Measurements from ENCODE around the gene NSMCE3. TPM values are rescaled to one million over a fixed set of nuclear protein-coding genes. Genes with fewer than 3 reads are reported as not detected.
"Not testable (repeated sequence)": the region's sequence is repeated elsewhere in the genome, so short reads cannot be mapped to it uniquely, and the experiment has no call there.

NSMCE3 gene
- total RNA-seq, 1 donor from 2014 or later: 10.0 TPM

GRCh38 chr15:29259233-29259632 is 10.4 kb downstream of the NSMCE3 start:
- no peak for DNase-seq
- peaks cover 15% of the 10 kb centered on the region for H3K27me3 Mint-ChIP-seq
- no peak overlapping the region for H3K27ac Mint-ChIP-seq
- no peaks in the 10 kb centered on the region for H3K9me3 Mint-ChIP-seq
- no peak overlapping the region for H3K4me3 Mint-ChIP-seq
- no peaks in the 10 kb centered on the region for H3K4me1 Mint-ChIP-seq
- intact Hi-C loops (cut with micrococcal nuclease): loop anchor here (10.0 kb wide), 1 partner anchor 56 kb away; no protein-coding TSS in a partner anchor
- H3K36me3 Mint-ChIP-seq (ENCODE audit: low read depth): no peaks in the 10 kb centered on the region

GRCh38 chr15:29252234-29252633 is 17.4 kb downstream of the NSMCE3 start:
- no peak overlapping the region for H3K27ac Mint-ChIP-seq
- no peaks in the 10 kb centered on the region for H3K9me3 Mint-ChIP-seq
- no peaks in the 10 kb centered on the region for H3K36me3 Mint-ChIP-seq (ENCODE audit: low read depth)
- H3K4me1 Mint-ChIP-seq: no peaks in the 10 kb centered on the region
- DNase-seq: no peak
- H3K27me3 Mint-ChIP-seq: peaks cover 3% of the 10 kb centered on the region
- no peak overlapping the region for H3K4me3 Mint-ChIP-seq
- intact Hi-C loops (cut with micrococcal nuclease): loop anchor here (10.0 kb wide), 1 partner anchor 63 kb away; no protein-coding TSS in a partner anchor

GRCh38 chr15:29244544-29244943 is 25.1 kb downstream of the NSMCE3 start:
- H3K36me3 Mint-ChIP-seq (ENCODE audit: low read depth): no peaks in the 10 kb centered on the region
- H3K4me1 Mint-ChIP-seq: no peaks in the 10 kb centered on the region
- H3K9me3 Mint-ChIP-seq: no peaks in the 10 kb centered on the region
- no peak overlapping the region for H3K27ac Mint-ChIP-seq
- intact Hi-C loops (cut with micrococcal nuclease): no loop called here
- no peak overlapping the region for H3K4me3 Mint-ChIP-seq
- peaks cover 1% of the 10 kb centered on the region for H3K27me3 Mint-ChIP-seq
- DNase-seq: no peak

GRCh38 chr15:29244123-29244522 is 25.5 kb downstream of the NSMCE3 start:
- no peak for DNase-seq
- Mint-ChIP-seq H3K27me3 (peaks cover 1% of the 10 kb centered on the region), H3K27ac (no peak overlapping the region), H3K36me3 (ENCODE audit: low read depth) (no peaks in the 10 kb centered on the region), H3K9me3 (no peaks in the 10 kb centered on the region), H3K4me1 (no peaks in the 10 kb centered on the region), H3K4me3 (no peak overlapping the region)
- intact Hi-C loops (cut with micrococcal nuclease): no loop called here

- DNase-seq: no peak
- H3K9me3 Mint-ChIP-seq: no peaks in the 10 kb centered on the region
- H3K36me3 Mint-ChIP-seq (ENCODE audit: low read depth): no peaks in the 10 kb centered on the region
- H3K27ac Mint-ChIP-seq: no peak overlapping the region
- no peaks in the 10 kb centered on the region for H3K4me1 Mint-ChIP-seq
- H3K27me3 Mint-ChIP-seq: peaks cover 1% of the 10 kb centered on the region
- no peak overlapping the region for H3K4me3 Mint-ChIP-seq
- intact Hi-C loops (cut with micrococcal nuclease): no loop called here
Observed at GRCh38 chr15:29242456-29243242, 27.0 kb downstream of the NSMCE3 start.

- no peak for DNase-seq
- H3K4me3 Mint-ChIP-seq: no peak overlapping the region
- no peaks in the 10 kb centered on the region for H3K4me1 Mint-ChIP-seq
- no peaks in the 10 kb centered on the region for H3K36me3 Mint-ChIP-seq (ENCODE audit: low read depth)
- peaks cover 3% of the 10 kb centered on the region for H3K27me3 Mint-ChIP-seq
- intact Hi-C loops (cut with micrococcal nuclease): no loop called here
- no peaks in the 10 kb centered on the region for H3K9me3 Mint-ChIP-seq
- no peak overlapping the region for H3K27ac Mint-ChIP-seq
Observed at GRCh38 chr15:29241207-29241606, 28.4 kb downstream of the NSMCE3 start.

- no peaks in the 10 kb centered on the region for H3K36me3 Mint-ChIP-seq (ENCODE audit: low read depth)
- intact Hi-C loops (cut with micrococcal nuclease): no loop called here
- no peak overlapping the region for H3K4me3 Mint-ChIP-seq
- peaks cover 3% of the 10 kb centered on the region for H3K9me3 Mint-ChIP-seq
- no peak for DNase-seq
- no peaks in the 10 kb centered on the region for H3K4me1 Mint-ChIP-seq
- H3K27me3 Mint-ChIP-seq: peaks cover 7% of the 10 kb centered on the region
- no peak overlapping the region for H3K27ac Mint-ChIP-seq
Observed at GRCh38 chr15:29239395-29239794, 30.2 kb downstream of the NSMCE3 start.

GRCh38 chr15:29233566-29233965 is 36.1 kb downstream of the NSMCE3 start:
- H3K4me1 Mint-ChIP-seq: no peaks in the 10 kb centered on the region
- intact Hi-C loops (cut with micrococcal nuclease): no loop called here
- no peak overlapping the region for H3K4me3 Mint-ChIP-seq
- DNase-seq: no peak
- peaks cover 16% of the 10 kb centered on the region for H3K27me3 Mint-ChIP-seq
- H3K27ac Mint-ChIP-seq: no peak overlapping the region
- H3K9me3 Mint-ChIP-seq: peaks cover 3% of the 10 kb centered on the region
- H3K36me3 Mint-ChIP-seq (ENCODE audit: low read depth): no peaks in the 10 kb centered on the region

- no peak overlapping the region for H3K27ac Mint-ChIP-seq
- peaks cover 23% of the 10 kb centered on the region for H3K27me3 Mint-ChIP-seq
- no peaks in the 10 kb centered on the region for H3K4me1 Mint-ChIP-seq
- intact Hi-C loops (cut with micrococcal nuclease): no loop called here
- H3K4me3 Mint-ChIP-seq: no peak overlapping the region
- H3K36me3 Mint-ChIP-seq (ENCODE audit: low read depth): no peaks in the 10 kb centered on the region
- DNase-seq: no peak
- no peaks in the 10 kb centered on the region for H3K9me3 Mint-ChIP-seq
Observed at GRCh38 chr15:29226436-29227208, 43.0 kb downstream of the NSMCE3 start.

- Mint-ChIP-seq H3K27me3 (peaks cover 23% of the 10 kb centered on the region), H3K27ac (no peak overlapping the region), H3K36me3 (ENCODE audit: low read depth) (no peaks in the 10 kb centered on the region), H3K4me3 (no peak overlapping the region), H3K9me3 (no peaks in the 10 kb centered on the region), H3K4me1 (no peaks in the 10 kb centered on the region)
- no peak for DNase-seq
- intact Hi-C loops (cut with micrococcal nuclease): no loop called here
Observed at GRCh38 chr15:29225534-29226234, 43.9 kb downstream of the NSMCE3 start.

- H3K9me3 Mint-ChIP-seq; DNase-seq; H3K27ac Mint-ChIP-seq; H3K4me3 Mint-ChIP-seq; H3K4me1 Mint-ChIP-seq; H3K36me3 Mint-ChIP-seq (ENCODE audit: low read depth); intact Hi-C loops (cut with micrococcal nuclease): not testable (repeated sequence)
- peaks cover 21% of the 10 kb centered on the region for H3K27me3 Mint-ChIP-seq
Observed at GRCh38 chr15:29224987-29225363, 44.6 kb downstream of the NSMCE3 start.

- H3K4me3 Mint-ChIP-seq; H3K9me3 Mint-ChIP-seq; intact Hi-C loops (cut with micrococcal nuclease); H3K4me1 Mint-ChIP-seq; H3K27ac Mint-ChIP-seq; DNase-seq; H3K36me3 Mint-ChIP-seq (ENCODE audit: low read depth): not testable (repeated sequence)
- peaks cover 16% of the 10 kb centered on the region for H3K27me3 Mint-ChIP-seq
Observed at GRCh38 chr15:29224235-29224986, 45.2 kb downstream of the NSMCE3 start.

- Mint-ChIP-seq H3K36me3 (ENCODE audit: low read depth) (no peaks in the 10 kb centered on the region), H3K4me1 (no peaks in the 10 kb centered on the region), H3K27me3 (peaks cover 14% of the 10 kb centered on the region), H3K4me3 (no peak overlapping the region), H3K9me3 (no peaks in the 10 kb centered on the region), H3K27ac (no peak overlapping the region)
- intact Hi-C loops (cut with micrococcal nuclease): no loop called here
- no peak for DNase-seq
Observed at GRCh38 chr15:29223640-29224039, 46.0 kb downstream of the NSMCE3 start.

All from activated CD4-positive, alpha-beta T cell treated with anti-CD3 and anti-CD28 coated beads, Interleukin-2, amount 10 ng/mL, durations not matched to agents 24 days and 14 days (primary cell).